Breast epithelium (tissue), 3 donors: ENCODE data around the gene LYPD6B.

Experiments used
- CTCF ChIP-seq, 3 donors: fragments of 450-650 bp; IDR thresholded peaks; one replicate each; pipeline ENCODE4 v1.5.1; 2016 to 2017; ENCODE audit warnings: antibody characterized with exemption in 3 of 3, mild to moderate bottlenecking in 3 of 3, moderate library complexity in 3 of 3
- POLR2A ChIP-seq: fragments of 450-650 bp; IDR thresholded peaks from one replicate; pipeline ENCODE4 v1.6.1; 2016; ENCODE audit warnings: antibody characterized with exemption, mild to moderate bottlenecking, moderate library complexity
- POLR2AphosphoS5 ChIP-seq, 3 donors: sonication (generic); formaldehyde crosslinking; IDR thresholded peaks; one replicate each; pipeline ENCODE4 v1.6.1; 2017; ENCODE audit warnings: antibody characterized with exemption in 3 of 3

DNA sequence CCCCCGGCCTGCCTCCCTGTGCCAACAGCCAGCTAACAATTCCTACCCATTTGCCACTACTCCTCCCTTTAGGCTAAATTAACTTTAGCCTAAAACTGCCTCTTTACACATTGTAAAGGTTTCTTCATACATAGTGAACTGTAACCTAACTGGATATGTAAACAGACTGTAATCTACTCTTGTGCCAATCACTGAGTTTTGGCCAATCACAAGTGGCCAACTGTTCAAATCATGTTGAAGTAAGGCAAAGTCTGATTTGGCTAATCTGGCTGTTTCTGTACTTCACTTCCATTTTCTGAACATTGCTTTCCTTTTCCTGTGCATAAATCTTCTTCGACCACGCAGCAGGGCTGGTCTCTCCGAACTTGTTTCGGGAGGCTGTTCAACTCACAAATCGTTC, 188.3 kb downstream of the LYPD6B start:
- TF ChIP-seq POLR2A (no peak), CTCF (IDR thresholded peaks at IDR 0.05) (no peak), POLR2AphosphoS5 (IDR thresholded peaks at IDR 0.05) (no peak)
